HCT116 (cell line): ENCODE results near the gene DOCK11. TPM values are rescaled to one million over a fixed set of nuclear protein-coding genes. Genes with fewer than 3 reads are reported as not detected.
"Not testable (repeated sequence)": the region's sequence is repeated elsewhere in the genome, so short reads cannot be mapped to it uniquely, and the experiment has no call there.

Experiments used
- ATAC-seq: fragments of 200-7000 bp; cut with Tn5 transposase; 2 replicates; pipeline ENCODE4 v1.9.1; 2020; ENCODE audit warnings: mild to moderate bottlenecking, moderate library complexity
- BruUV-seq: library from RNA; stranded (reverse); fragments of 400-500 nt; replicated peaks from 2 replicates; lab custom pipeline; 2021; lab: Mats Ljungman, UMichigan
- CTCF ChIA-PET: fragments of 300-600 bp; sonication (Branson Sonifier 250); formaldehyde crosslinking; loops from one replicate; lab custom pipeline; 2021; ENCODE audit warnings: antibody characterized with exemption; lab: Charles Lee
- POLR2A ChIA-PET: fragments of 300-600, 350-600 bp; sonication (Branson Sonifier 250); formaldehyde crosslinking; loops from one replicate; lab custom pipeline; 2021; ENCODE audit warnings: antibody characterized with exemption; lab: Charles Lee
- RAD21 ChIA-PET, 2 experiments: fragments of 300-600 bp; sonication (Branson Sonifier 250); formaldehyde crosslinking; loops; one replicate each; lab custom pipeline; 2023; ENCODE audit warnings: low total read pairs in 2 of 2; ENCODE audit not compliant: uncharacterized antibody in 2 of 2, unreplicated experiment in 2 of 2, low non-redundant PET in 1 of 2; lab: Charles Lee
- DNase-seq: peaks from one replicate; pipeline ENCODE4 v3.0.0-alpha.2; 2010; ENCODE audit warnings: low read depth, low spot score
- H2AFZ ChIP-seq: fragments of 200-600 bp; shearing (Covaris generic), sonication (generic); 2 replicates; pipeline ENCODE4 v1.6.1; 2017; ENCODE audit warnings: low read depth, mixed run types, mixed read lengths, antibody characterized with exemption, low read length; ENCODE audit not compliant: poor library complexity, severe bottlenecking
- H3K27ac ChIP-seq: 2 replicates; pipeline ENCODE4 v1.5.1; 2012; ENCODE audit warnings: low read depth, low read length
- H3K27me3 ChIP-seq: fragments of 200-600 bp; sonication (generic); 2 replicates; pipeline ENCODE4 v1.6.1; 2016; ENCODE audit warnings: mixed run types, low read length, mixed read lengths; ENCODE audit not compliant: insufficient read depth
- H3K36me3 ChIP-seq, 2 experiments: fragments of 200-500 bp in 1 of 2; fragments of 200-600 bp in 1 of 2; sonication (Bioruptor generic) in 1 of 2; sonication (generic) in 1 of 2; 2 replicates each; pipeline versions ENCODE4 v1.5.1 to v1.6.1; 2014 to 2016; ENCODE audit warnings: low read length in 2 of 2, inconsistent platforms in 1 of 2, mixed read lengths in 1 of 2, mixed run types in 1 of 2; ENCODE audit not compliant: insufficient read depth in 2 of 2, control insufficient read depth in 1 of 2
- H3K4me1 ChIP-seq, 2 experiments: fragments of 200-600 bp in 1 of 2; sonication (generic) in 1 of 2; 2 replicates each; pipeline versions ENCODE4 v1.5.1 to v1.6.1; 2012 to 2017; ENCODE audit warnings: low read length in 2 of 2, inconsistent platforms in 1 of 2, mild to moderate bottlenecking in 1 of 2, mixed read lengths in 1 of 2, mixed run types in 1 of 2, moderate library complexity in 1 of 2; ENCODE audit not compliant: insufficient read depth in 2 of 2, control insufficient read depth in 1 of 2
- H3K4me2 ChIP-seq: fragments of 200-600 bp; sonication (generic); 2 replicates; pipeline ENCODE4 v1.6.1; 2017; ENCODE audit warnings: mixed run types, low read length, mixed read lengths
- H3K4me3 ChIP-seq, 2 experiments: fragments of 200-600 bp in 1 of 2; sonication (generic) in 1 of 2; replicated peaks in 1 of 2; 2 replicates each; pipeline ENCODE4 v1.5.1; 2011 to 2016; ENCODE audit warnings: low read length in 2 of 2, control low read depth in 1 of 2, low read depth in 1 of 2, mild to moderate bottlenecking in 1 of 2, mixed read lengths in 1 of 2, mixed run types in 1 of 2
- H3K79me2 ChIP-seq: fragments of 200-600 bp; sonication (generic); 2 replicates; pipeline ENCODE4 v1.6.1; 2017; ENCODE audit warnings: mild to moderate bottlenecking, mixed run types, low read length, moderate library complexity, mixed read lengths; ENCODE audit not compliant: insufficient read depth
- H3K9ac ChIP-seq: fragments of 200-600 bp; sonication (generic); 2 replicates; pipeline ENCODE4 v1.6.1; 2016; ENCODE audit warnings: low read length, mixed read lengths
- H3K9me2 ChIP-seq: fragments of 200-600 bp; sonication (generic), shearing (Covaris generic); 2 replicates; pipeline ENCODE4 v1.6.1; 2017; ENCODE audit warnings: mixed run types, mild to moderate bottlenecking, moderate library complexity; ENCODE audit not compliant: insufficient read depth
- H3K9me3 ChIP-seq, 2 experiments: fragments of 200-500 bp in 1 of 2; fragments of 200-600 bp in 1 of 2; sonication (Bioruptor generic) in 1 of 2; sonication (generic) in 1 of 2; 2 replicates each; pipeline ENCODE4 v1.6.1; 2014 to 2017; ENCODE audit warnings: low read length in 2 of 2, mixed read lengths in 2 of 2, inconsistent platforms in 1 of 2, low read depth in 1 of 2, mild to moderate bottlenecking in 1 of 2, mixed run types in 1 of 2, moderate library complexity in 1 of 2; ENCODE audit not compliant: control insufficient read depth in 1 of 2, insufficient read depth in 1 of 2
- H4K20me1 ChIP-seq: fragments of 200-600 bp; sonication (generic), shearing (Covaris generic); 2 replicates; pipeline ENCODE4 v1.6.1; 2017; ENCODE audit warnings: mixed run types, mild to moderate bottlenecking, moderate library complexity; ENCODE audit not compliant: insufficient read depth
- FOSL1 ChIP-seq: IDR thresholded peaks from 2 replicates; pipeline ENCODE4 v1.6.1; 2012; ENCODE audit warnings: low read depth
- MAX ChIP-seq: IDR thresholded peaks from 2 replicates; pipeline ENCODE4 v1.6.1; 2012
- SRF ChIP-seq: IDR thresholded peaks from 2 replicates; pipeline ENCODE4 v1.6.1; 2012; ENCODE audit warnings: low read depth
- ZBTB33 ChIP-seq: IDR thresholded peaks from 2 replicates; pipeline ENCODE4 v1.6.1; 2011; ENCODE audit warnings: mild to moderate bottlenecking, low read length, moderate library complexity; ENCODE audit not compliant: insufficient replicate concordance; ENCODE audit errors: extremely low read depth
- intact Hi-C: fragments of 100-400 bp; cut with micrococcal nuclease; formaldehyde crosslinking; loops from 2 replicates; pipeline ENCODE4 v1.10.0; 2022
- total RNA-seq: library from RNA; stranded (reverse); gene quantifications from one replicate; pipeline ENCODE4 v1.2.1, GENCODE V29; 2021; ENCODE audit not compliant: unreplicated experiment

The DOCK11 gene
- total RNA-seq, 1 experiment from 2014 or later: 0.59 TPM

- no peak for TF ChIP-seq ZBTB33
Measured at GRCh38 chrX:118729042-118729652, 233.5 kb downstream of the DOCK11 start (continued).

GRCh38 chrX:118730500-118731247, 235.1 kb downstream of the DOCK11 start:
- no peak overlapping the region for H3K9ac ChIP-seq
- H2AFZ ChIP-seq: no peak overlapping the region
- no peak for DNase-seq
- H3K27me3 ChIP-seq: no peaks in the 10 kb centered on the region
- TF ChIP-seq FOSL1: peak; percentile 35; the same call in 1 of the 2 replicates
- TF ChIP-seq MAX: no peak
- TF ChIP-seq SRF: peak; percentile 36; the same call in 1 of the 2 replicates
- no peak overlapping the region for H3K4me3 ChIP-seq
- no peak overlapping the region for H3K27ac ChIP-seq
- ChIA-PET POLR2A (no interaction called here), CTCF (no interaction called here), RAD21 (no interaction called here)
- H3K36me3 ChIP-seq: no peaks in the 10 kb centered on the region
- H3K9me3 ChIP-seq: no peaks in the 10 kb centered on the region
- H3K4me2 ChIP-seq: peak overlapping the region; percentile 46
- no peaks in the 10 kb centered on the region for H4K20me1 ChIP-seq
- no peak for ATAC-seq
- H3K79me2 ChIP-seq: peaks cover 3% of the 10 kb centered on the region; the same call in 1 of the 2 replicates
- no TSS peak for BruUV-seq
- intact Hi-C loops: no loop called here
- H3K9me2 ChIP-seq: no peaks in the 10 kb centered on the region
- peaks cover 18 to 33% of the 10 kb centered on the region in 2 experiments for H3K4me1 ChIP-seq

GRCh38 chrX:118732551-118732950, 236.9 kb downstream of the DOCK11 start:
- POLR2A ChIA-PET, H3K9me3 ChIP-seq, H3K4me3 ChIP-seq, H3K79me2 ChIP-seq, H3K9me2 ChIP-seq, BruUV-seq, H3K4me2 ChIP-seq, intact Hi-C loops, H3K27me3 ChIP-seq, H3K27ac ChIP-seq, ATAC-seq, H3K9ac ChIP-seq, DNase-seq, RAD21 ChIA-PET, CTCF ChIA-PET, H3K36me3 ChIP-seq, H4K20me1 ChIP-seq, H2AFZ ChIP-seq: not testable (repeated sequence)
- H3K4me1 ChIP-seq: peaks cover 10 to 22% of the 10 kb centered on the region in 2 experiments; a peak in 3 of 4 replicates
